KG1 (cell line): ENCODE results near the gene PLCH2.

Experiments
- DNase-seq: peaks from one replicate; lab custom pipeline; 2025; lab: John Stamatoyannopoulos, UW

Gene PLCH2

GRCh38 chr1:2460203-2460602, 15.9 kb upstream of the PLCH2 start:
- no peak for DNase-seq

- no peak for DNase-seq
Observed at GRCh38 chr1:2460996-2461751, 14.9 kb upstream of the PLCH2 start.

- no peak for DNase-seq
Observed at GRCh38 chr1:2462819-2463218, 13.3 kb upstream of the PLCH2 start.

- DNase-seq = no peak
Observed at GRCh38 chr1:2463396-2463795, 12.7 kb upstream of the PLCH2 start.

GRCh38 chr1:2465371-2466269, 10.5 kb upstream of the PLCH2 start:
- DNase-seq = no peak

- DNase-seq = no peak
Observed at GRCh38 chr1:2466270-2466665, 9.8 kb upstream of the PLCH2 start.

GRCh38 chr1:2466958-2467554, 9.0 kb upstream of the PLCH2 start:
- no peak for DNase-seq

GRCh38 chr1:2468041-2468472, 8.0 kb upstream of the PLCH2 start:
- no peak for DNase-seq

GRCh38 chr1:2468540-2468939, 7.5 kb upstream of the PLCH2 start:
- no peak for DNase-seq

GRCh38 chr1:2469103-2469940, 6.8 kb upstream of the PLCH2 start:
- DNase-seq = no peak

GRCh38 chr1:2470290-2471158, 5.6 kb upstream of the PLCH2 start:
- no peak for DNase-seq

- no peak for DNase-seq
Observed at GRCh38 chr1:2471159-2471471, 5.0 kb upstream of the PLCH2 start.

GRCh38 chr1:2471587-2472001, 4.5 kb upstream of the PLCH2 start:
- DNase-seq = no peak

GRCh38 chr1:2472109-2472508, 4.0 kb upstream of the PLCH2 start:
- DNase-seq = no peak

- DNase-seq = no peak
Observed at GRCh38 chr1:2472561-2473177, 3.4 kb upstream of the PLCH2 start.

GRCh38 chr1:2473198-2473597, 2.9 kb upstream of the PLCH2 start:
- DNase-seq = no peak

- DNase-seq = no peak
Observed at GRCh38 chr1:2474104-2474844, 1.8 kb upstream of the PLCH2 start.

GRCh38 chr1:2474933-2475371, 1.1 kb upstream of the PLCH2 start:
- no peak for DNase-seq

- DNase-seq = no peak
Observed at GRCh38 chr1:2475571-2475970, 518 bp upstream of the PLCH2 start.

- no peak for DNase-seq
Observed at GRCh38 chr1:2477309-2477708, 1.2 kb downstream of the PLCH2 start.
